HG03066 (cell line): Measurements from ENCODE around the gene TMEM30B.
"Not testable (repeated sequence)": the region's sequence is repeated elsewhere in the genome, so short reads cannot be mapped to it uniquely, and the experiment has no call there.

ENCODE experiments used
- ATAC-seq: cut with Tn5 transposase; IDR thresholded peaks from one replicate; pipeline ENCODE4 v1.9.1; 2021; ENCODE audit warnings: low read depth; ENCODE audit not compliant: unreplicated experiment

The TMEM30B gene, protein sequence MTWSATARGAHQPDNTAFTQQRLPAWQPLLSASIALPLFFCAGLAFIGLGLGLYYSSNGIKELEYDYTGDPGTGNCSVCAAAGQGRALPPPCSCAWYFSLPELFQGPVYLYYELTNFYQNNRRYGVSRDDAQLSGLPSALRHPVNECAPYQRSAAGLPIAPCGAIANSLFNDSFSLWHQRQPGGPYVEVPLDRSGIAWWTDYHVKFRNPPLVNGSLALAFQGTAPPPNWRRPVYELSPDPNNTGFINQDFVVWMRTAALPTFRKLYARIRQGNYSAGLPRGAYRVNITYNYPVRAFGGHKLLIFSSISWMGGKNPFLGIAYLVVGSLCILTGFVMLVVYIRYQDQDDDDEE

DNA sequence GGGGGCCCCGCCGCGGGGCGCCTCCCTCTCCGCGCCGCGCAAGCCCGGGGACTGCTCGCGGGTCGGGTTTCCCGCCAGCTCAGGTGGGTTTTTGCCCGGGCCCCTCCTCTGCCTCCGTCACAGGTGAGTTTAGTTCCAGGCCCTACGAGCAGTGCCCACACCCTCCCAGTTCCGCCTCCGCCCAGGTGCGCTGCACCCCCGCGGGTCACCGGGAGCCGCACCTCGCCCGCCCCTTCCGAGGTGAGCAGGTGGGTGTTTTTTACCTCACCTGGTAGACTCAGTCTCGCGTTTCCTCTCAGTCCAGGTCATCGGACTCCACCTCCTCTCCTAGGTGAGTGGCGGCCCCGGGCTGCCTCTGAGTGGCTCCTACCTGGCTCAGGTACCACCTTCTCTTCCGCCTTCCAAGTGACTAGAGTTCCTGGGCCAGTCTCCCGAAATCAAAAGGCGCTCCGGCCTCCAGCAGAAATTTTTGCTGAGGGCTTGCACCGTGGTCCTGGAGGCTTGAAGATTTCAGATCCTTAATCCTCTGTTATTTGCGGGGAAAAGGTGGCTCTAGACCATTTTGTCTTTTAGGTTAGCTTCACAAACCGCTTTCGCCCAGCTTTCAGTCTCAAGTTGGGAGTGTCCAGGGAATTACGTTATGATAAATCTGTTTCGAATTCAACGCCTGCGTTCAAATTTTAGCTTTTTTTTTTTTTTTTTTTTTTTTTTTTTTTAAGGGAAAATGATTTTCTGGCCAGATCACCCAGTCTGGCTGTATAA lies at the start of gene TMEM30B:
TSS of gene TMEM30B (minus strand) at position 153 of the 762 bp plus-strand sequence. CDS start 191 bp downstream, outside the sequence.
- ATAC-seq: no peak

DNA sequence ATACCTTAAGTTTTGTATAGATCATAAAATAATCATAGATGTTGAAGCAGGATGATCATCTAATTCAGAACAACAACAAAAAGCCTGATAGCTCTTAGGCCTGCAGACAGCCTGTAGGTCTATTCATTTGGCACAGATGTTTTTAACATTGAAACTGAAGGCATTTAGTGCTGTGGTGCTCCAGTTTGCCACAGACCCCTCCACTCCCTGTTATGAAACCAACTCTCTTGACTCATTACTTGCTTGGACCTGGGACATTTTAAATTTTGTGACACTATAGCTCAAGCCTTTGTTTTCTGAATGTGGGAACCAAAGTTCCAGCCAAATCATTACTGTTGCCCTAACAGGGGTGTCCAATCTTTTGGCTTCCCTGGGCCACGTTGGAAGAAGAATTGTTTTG lies 49.4 kb upstream of the TMEM30B start:
- no peak for ATAC-seq

DNA sequence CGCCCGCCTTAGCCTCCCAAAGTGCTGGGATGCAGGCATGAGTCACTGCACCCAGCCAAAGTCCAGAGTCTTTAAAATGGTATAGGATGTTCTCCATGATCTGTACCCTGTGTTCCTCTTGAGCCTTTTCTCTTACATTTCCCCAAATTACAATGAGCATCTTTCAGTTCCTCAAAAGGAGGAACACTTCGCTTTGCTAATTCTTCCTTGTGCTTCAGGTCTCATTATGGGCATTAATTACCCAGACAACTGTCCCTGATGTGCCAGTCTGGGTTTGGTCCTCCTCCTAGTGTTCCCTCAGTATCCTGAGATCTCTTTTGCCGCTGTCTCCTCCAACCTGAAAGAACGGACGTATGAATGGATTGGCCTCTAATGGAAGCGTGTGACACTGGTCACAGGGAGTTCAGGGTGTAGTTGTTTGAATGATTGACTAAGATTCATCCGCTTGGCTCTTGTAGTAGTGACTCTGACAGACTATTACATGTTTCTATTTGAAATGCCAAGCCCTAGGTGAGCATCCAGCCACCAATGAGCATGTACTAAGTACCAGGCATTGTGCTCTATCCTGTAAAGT lies 48.4 kb upstream of the TMEM30B start:
- peak; percentile 80 for ATAC-seq

DNA sequence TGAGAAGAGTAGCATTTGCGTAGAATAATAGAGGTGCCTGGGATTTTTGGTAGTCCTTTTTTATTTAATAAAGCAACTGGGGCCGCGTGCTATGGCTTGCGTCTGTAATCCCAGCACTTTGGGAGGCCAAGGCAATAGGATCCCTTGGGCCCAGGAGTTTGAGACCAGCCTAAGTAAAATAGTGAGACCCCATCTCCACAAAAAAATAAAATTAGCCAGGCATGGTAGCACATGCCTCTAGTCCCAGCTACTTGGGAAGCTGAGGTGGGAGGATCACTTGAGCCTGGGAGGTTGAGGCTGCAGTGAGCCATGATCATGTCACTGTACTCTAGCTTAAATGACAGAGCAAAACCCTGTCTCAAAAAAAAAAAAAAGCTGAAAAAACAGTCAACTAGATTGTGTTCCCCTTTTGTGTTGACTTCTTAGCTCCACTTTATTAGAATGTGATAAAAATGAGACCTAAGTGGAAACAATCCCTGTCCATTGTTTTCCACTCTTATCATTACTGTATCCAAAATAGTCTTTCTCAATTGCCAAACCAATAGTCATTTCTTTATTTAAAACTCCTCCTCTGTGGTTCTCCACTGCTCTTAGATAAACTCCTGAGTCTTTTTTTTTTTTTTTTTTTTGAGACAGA lies 47.6 kb upstream of the TMEM30B start:
- ATAC-seq: no peak

DNA sequence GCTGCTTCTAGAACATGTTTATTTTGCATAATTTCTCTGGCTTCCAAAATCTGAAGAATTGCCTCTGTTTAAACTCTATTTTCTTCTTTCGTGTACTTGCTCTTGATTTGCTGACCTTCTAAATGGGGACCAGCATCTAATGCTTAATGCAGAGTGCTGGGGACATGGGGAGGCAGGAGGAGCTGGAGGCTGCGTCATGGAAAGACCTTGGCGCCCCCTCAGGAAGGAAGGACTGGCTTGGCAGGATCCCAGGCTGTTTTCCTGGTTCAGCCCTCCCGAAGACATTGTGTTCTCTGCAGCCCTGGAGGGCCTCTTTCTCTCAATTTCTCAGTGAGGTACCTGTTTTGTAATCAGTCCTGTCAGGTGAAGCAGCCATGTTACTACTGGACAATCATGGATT lies 45.7 kb upstream of the TMEM30B start:
- ATAC-seq: no peak

DNA sequence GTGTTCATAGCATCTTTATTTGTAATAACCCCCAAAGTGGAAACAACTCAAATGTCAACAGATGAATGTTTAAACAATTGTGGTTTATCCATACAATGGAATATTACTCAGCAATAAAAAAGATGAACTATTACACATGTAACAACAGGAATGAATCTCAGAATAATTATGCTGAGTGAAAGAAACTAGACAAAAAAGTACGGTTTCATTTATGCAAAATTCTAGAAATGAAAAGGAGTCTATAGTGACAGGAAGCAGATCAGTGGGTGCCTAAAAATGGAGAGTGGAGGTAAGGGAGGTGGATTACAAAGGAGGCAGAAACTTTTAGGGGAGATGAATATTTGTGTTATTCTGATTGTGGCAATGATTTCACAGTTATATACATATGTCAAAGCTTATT lies 45.0 kb upstream of the TMEM30B start:
- ATAC-seq: no peak

DNA sequence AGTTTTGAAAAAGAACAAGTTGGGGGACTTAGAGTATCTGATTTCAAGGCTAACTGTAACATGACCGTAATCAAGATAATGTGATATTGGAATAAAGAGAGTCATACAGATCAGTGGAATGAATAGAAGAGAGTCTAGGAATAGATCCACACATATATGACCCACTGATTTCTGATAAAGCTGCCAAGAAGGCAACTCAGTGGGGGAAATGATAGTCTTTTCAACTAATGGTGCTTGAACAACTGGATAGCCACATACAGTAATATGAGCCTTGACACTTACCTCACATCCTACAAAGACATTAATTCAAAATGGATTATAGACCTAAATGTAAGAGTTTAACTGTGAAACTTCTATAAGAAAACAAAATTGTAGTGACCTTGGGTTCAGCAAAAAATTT lies 44.0 kb upstream of the TMEM30B start:
- ATAC-seq: no peak

DNA sequence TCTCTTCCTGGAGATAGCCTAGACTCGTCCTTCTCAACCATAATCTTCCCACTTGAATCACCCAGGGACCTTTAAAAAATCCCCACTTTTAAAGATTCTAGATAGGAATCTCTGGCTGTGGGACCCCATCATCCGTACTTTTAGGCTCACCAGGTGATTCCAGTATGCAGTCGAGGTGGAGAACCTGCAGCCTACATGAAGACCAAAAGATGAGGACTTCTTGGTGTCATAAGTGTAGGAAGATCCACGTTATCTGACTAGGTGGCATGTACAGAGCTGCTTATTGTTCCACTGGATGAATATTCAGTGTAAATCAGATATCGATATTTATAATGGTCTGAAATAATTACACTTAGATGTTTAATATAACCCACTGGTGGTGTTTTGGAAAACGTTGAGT lies 42.8 kb upstream of the TMEM30B start:
- ATAC-seq: no peak

DNA sequence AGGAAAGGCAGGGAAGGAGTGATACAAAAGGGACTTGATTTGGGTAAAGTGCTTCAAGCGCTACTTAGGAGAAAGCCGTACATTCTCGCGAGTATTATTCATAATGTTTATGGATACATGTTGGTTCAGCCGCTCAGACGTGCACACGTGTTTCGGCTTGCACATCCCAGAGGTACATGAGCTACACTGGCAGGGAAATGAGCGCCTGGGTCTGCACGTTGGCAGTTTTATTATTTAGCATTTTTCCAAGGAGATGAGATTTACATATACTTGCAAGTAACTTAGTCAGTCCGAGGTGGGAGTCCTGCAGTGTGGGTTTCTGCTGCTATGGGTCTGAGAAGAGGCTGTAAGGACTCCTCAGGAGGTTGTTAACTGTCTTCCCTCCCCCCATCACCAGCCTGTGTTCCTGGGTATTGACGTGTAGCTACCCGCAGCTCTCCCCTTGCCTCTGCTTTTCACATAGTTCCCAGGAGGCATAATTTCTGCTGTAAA lies 41.7 kb upstream of the TMEM30B start:
- peak; percentile 12 for ATAC-seq

DNA sequence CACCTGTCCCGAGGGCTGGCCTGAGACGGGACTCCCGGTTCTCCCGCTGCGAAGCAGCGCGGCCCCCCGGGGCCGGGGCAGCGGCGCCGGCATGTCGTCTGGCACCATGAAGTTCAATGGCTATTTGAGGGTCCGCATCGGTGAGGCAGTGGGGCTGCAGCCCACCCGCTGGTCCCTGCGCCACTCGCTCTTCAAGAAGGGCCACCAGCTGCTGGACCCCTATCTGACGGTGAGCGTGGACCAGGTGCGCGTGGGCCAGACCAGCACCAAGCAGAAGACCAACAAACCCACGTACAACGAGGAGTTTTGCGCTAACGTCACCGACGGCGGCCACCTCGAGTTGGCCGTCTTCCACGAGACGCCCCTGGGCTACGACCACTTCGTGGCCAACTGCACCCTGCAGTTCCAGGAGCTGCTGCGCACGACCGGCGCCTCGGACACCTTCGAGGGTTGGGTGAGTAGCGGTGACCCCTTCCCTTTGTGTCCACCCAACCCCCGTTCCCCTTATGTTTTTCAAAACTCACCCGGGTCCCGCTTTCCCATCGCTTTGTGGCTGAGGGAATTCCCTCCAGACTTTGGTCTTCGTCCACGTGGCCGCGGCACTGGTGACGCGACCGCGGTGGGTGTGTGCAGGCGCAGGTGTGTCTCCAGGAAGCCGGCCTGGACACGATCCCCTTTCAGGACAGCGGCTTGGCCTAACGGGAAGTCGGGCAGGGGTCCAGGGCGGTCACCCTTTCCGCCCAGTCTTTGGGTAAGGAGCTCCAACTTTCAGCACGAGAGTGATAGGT lies 41.1 kb upstream of the TMEM30B start:
- ATAC-seq: peak; percentile 22

DNA sequence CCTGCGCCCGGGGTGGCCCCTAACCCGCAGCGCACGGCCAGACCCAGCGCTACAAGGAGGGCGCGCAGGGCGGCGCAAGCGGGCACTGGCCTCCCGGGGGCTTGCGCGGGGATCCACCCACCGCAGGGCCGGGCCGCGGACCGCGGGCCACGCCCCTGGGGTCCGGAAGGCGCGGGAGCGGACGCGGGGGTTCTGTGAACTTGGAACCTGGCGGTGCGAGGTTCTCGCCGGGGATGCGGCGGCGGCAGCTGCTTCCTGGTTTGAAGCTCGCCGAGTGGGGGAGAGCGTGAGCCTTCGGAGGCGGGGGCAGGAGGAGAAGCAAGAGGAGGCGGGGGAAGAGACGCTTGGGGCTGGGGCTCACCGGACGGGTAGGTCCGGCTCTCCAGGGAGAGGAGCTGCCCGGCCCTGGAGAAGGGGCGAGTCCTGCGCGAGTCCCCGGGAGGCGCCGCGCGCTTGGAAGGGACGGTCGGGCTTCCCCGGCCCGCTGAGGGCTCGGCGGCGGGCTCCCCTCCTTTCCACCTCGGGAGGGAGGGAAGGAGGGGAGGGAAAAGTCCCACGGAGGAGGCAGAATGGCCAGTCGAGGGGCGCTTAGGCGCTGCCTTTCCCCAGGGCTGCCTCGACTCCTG lies 40.4 kb upstream of the TMEM30B start, which contains the start of gene PRKCH:
TSS of gene PRKCH (plus strand) at position 195 of the 626 bp plus-strand sequence. CDS start 523 bp downstream, outside the sequence.
- peak; percentile 67 for ATAC-seq

DNA sequence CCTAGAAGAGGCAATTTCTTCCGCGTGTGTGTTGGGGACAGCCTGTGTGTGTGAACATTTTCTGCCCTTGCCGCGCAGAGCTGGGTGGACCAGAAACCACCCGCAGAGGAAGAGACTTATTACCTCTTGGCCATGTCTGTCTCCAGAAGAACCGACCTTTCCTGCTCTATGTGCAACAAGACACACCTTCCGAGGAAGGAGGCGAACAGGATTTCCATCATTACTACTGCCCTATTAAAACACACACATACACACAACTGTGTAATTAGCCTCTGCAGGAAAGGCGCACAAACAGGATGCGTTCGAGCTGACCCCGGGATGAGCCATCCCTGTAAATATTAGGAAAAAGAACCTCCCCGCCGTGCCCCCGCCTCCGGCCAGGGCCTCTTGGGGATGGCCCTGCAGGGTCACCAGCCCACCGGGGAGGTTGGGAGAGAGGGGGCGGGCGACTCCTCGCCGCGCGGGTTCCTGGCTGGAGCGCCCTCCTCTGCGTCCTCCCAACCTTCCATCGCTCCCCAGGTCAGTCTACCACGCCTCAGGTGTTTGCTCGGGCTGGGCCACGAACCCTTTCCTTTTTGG lies 39.8 kb upstream of the TMEM30B start:
- no peak for ATAC-seq

DNA sequence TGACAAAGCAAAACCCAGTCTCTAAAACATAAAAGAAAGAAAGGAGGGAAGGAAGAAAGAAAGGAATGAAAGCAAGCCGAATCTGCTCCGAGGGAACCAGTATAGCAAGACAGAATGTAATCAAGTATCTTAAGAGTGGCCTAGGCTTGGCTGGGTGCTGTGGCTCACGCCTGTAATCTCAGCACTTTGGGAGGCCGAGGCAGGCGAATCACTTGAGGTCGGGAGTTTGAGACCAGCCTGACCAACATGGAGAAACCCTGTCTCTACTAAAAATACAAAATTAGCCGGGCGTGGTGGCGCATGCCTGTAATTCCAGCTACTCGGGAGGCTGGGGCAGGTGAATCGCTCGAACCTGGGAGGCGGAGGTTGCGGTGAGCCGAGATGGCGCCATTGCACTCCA lies 39.0 kb upstream of the TMEM30B start:
- ATAC-seq: not testable (repeated sequence)

DNA sequence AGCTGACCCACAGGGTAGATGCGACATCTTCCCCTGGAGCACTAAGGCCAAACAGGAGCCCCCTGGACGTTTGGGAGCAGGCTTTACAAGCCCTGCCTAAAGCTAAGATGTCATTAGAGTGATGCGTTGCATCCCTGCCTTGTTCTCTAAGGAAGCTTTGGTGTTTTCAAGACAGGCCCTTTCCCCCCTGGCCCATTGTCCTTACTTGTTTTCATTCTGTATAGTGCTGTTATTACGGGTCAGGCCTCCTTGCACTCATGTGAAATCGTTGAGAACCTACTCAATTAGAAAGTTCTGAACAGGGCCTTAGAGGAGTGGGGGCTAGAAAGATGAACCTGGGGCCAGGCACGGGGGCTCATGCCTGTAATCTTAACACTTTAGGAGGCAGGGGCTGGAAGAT lies 38.6 kb upstream of the TMEM30B start:
- no peak for ATAC-seq

DNA sequence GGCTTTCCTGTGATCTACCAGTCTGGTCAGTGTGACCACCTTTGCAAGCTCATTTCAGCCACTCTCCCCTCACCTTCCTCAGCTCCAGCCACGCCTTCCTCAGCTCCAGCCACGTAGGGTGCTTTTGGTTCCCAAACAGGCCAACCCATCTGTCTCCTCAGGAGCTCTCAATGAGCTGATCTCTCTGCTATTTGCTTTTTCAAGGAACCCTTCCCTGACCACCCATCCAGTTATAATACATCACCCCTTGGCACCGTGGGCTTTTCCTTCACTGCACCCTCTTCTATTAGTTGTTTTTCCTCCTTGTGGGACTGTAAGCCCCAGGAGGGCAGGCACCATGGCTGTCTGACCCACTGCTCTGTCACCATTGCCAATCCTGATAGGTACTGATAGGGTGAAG lies 37.9 kb upstream of the TMEM30B start:
- ATAC-seq: no peak

DNA sequence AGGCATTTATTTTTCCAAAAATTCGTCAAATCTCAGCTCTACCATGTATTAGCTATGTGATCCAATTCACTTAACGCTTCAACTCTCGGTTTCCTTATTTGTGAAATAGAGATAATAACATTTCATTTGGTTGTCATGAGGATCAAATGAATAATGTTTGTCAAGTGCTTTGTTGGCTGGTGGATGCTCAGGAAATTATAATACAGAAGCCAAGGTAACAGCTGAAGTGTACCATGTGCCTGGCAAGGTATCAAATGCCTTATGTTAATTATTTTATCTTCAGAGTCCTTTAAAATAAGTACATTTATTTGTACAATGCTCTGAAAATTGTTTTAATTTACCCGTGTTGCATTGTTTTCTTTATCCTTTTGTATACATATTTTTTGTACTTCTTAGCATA lies 34.2 kb upstream of the TMEM30B start:
- ATAC-seq: no peak

DNA sequence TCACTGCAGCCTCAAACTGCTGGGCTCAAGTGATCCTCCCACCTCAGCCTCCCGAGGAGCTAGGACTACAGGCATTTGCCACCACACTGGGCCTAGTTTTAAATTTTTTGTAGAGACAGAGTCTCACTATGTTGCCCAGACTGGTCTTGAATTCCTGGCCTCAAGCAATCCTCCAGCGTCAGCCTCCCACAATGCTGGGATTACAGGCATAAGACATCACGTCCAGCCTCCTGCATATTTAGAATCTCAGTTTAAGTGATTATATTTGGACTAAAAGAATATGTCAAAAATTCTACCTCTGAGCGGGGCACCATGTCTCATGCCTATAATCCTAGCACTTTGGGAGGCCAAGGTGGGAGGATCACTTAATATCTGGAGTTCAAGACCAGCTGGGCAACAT lies 27.6 kb upstream of the TMEM30B start:
- ATAC-seq: not testable (repeated sequence)

DNA sequence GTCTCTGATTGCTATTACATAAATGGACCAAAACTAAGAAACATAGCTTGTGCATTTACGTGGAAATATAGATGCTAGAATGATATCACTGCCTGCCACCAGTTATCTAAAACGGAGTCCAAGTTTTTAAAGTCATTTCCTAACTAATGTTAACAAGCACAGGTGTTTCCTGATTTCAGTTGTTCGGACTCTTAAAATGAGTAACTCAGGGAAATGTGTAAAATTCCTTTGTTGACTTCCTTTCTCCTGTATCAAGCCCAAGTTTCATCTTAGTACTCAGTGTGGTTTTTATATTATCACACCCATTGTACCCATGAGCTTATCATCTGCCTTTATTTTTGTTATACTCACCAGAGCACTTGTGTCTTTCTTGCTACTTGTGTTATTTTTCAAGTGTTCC lies 27.1 kb upstream of the TMEM30B start:
- no peak for ATAC-seq

DNA sequence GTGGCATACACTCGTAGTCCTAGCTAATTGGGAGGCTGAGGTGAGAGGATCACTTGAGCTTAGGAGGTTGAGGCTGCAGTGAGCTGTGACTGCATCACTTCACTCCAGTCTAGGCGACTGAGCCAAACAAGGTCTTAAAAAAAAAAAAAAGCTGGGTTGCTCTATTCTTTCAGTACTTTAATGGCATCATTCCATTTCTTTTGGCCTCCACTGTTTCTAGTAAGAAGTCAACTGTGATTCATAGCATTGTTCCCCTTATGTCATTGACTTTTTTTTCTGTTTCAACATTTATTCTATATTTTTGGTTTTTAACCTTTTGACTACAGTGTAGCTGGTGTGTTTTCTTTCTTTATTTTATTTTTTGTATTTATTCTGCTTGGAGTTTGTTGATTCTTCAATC lies 23.6 kb upstream of the TMEM30B start:
- no peak for ATAC-seq
